22Rv1 (cell line): ENCODE data around the gene ZKSCAN8.

Experiments
- ZFX ChIP-seq: fragments of 450-650 bp; IDR thresholded peaks from 2 replicates; pipeline ENCODE4 v1.6.1; 2017; ENCODE audit warnings: antibody characterized with exemption, borderline replicate concordance
- TF ChIP-seq, protein P1 (sequence below): fragments of 450-650 bp; IDR thresholded peaks from 2 replicates; pipeline ENCODE4 v1.5.1; 2017; ENCODE audit warnings: mild to moderate bottlenecking

DNA sequence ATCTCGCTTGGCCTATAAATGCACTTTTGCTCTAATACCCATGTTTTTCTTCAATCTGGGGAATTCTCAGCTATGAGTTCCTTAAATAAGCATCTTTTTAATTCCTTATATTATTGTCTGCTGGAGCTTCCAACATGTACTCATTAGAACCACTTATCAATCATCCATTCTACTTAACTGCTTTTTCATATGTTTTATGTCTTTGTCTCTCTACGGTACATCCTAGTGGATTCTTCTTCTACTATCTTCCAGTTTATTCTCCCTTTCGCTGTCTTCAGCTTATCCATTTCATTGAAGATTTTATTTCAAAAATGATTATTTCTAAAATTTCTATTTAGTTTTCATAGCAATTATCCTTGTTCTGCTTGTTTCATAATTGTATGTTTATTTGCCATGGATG lies 29.7 kb upstream of the ZKSCAN8 start:
- TF ChIP-seq, protein P1, sequence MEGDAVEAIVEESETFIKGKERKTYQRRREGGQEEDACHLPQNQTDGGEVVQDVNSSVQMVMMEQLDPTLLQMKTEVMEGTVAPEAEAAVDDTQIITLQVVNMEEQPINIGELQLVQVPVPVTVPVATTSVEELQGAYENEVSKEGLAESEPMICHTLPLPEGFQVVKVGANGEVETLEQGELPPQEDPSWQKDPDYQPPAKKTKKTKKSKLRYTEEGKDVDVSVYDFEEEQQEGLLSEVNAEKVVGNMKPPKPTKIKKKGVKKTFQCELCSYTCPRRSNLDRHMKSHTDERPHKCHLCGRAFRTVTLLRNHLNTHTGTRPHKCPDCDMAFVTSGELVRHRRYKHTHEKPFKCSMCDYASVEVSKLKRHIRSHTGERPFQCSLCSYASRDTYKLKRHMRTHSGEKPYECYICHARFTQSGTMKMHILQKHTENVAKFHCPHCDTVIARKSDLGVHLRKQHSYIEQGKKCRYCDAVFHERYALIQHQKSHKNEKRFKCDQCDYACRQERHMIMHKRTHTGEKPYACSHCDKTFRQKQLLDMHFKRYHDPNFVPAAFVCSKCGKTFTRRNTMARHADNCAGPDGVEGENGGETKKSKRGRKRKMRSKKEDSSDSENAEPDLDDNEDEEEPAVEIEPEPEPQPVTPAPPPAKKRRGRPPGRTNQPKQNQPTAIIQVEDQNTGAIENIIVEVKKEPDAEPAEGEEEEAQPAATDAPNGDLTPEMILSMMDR, result no peak
- no peak for TF ChIP-seq ZFX
